T-helper 22 cell (primary cell): ENCODE results near the gene PLXDC2.
"Not testable (repeated sequence)": the region's sequence is repeated elsewhere in the genome, so short reads cannot be mapped to it uniquely, and the experiment has no call there.

Experiments
- DNase-seq: peaks from one replicate; pipeline ENCODE4 v3.0.0-alpha.2; 2020; ENCODE audit warnings: low read depth

The PLXDC2 gene

GRCh38 chr10:19979628-19980027, 163.4 kb downstream of the PLXDC2 start:
- no peak for DNase-seq

- DNase-seq = no peak
Observed at GRCh38 chr10:19983880-19984565, 167.8 kb downstream of the PLXDC2 start.

- DNase-seq = no peak
Observed at GRCh38 chr10:19985745-19986144, 169.5 kb downstream of the PLXDC2 start.

- no peak for DNase-seq
Observed at GRCh38 chr10:19986591-19986990, 170.4 kb downstream of the PLXDC2 start.

- no peak for DNase-seq
Observed at GRCh38 chr10:19987931-19988330, 171.7 kb downstream of the PLXDC2 start.

- DNase-seq = no peak
Observed at GRCh38 chr10:19993714-19994315, 177.6 kb downstream of the PLXDC2 start.

GRCh38 chr10:19998482-19998881, 182.2 kb downstream of the PLXDC2 start:
- DNase-seq = no peak

- no peak for DNase-seq
Observed at GRCh38 chr10:19999431-19999830, 183.2 kb downstream of the PLXDC2 start.

- DNase-seq = not testable (repeated sequence)
Observed at GRCh38 chr10:20002026-20002425, 185.8 kb downstream of the PLXDC2 start.

GRCh38 chr10:20002657-20003056, 186.4 kb downstream of the PLXDC2 start:
- DNase-seq = no peak

- DNase-seq = no peak
Observed at GRCh38 chr10:20004087-20004523, 187.9 kb downstream of the PLXDC2 start.

- no peak for DNase-seq
Observed at GRCh38 chr10:20005638-20006037, 189.4 kb downstream of the PLXDC2 start.

- no peak for DNase-seq
Observed at GRCh38 chr10:20006169-20006870, 190.1 kb downstream of the PLXDC2 start.

GRCh38 chr10:20007426-20007825, 191.2 kb downstream of the PLXDC2 start:
- DNase-seq = no peak

GRCh38 chr10:20013991-20014750, 197.9 kb downstream of the PLXDC2 start:
- no peak for DNase-seq

GRCh38 chr10:20017961-20018360, 201.7 kb downstream of the PLXDC2 start:
- DNase-seq = no peak

GRCh38 chr10:20020677-20021076, 204.4 kb downstream of the PLXDC2 start:
- DNase-seq = no peak

GRCh38 chr10:20029523-20029922, 213.3 kb downstream of the PLXDC2 start:
- DNase-seq = no peak

- DNase-seq = no peak
Observed at GRCh38 chr10:20033476-20033875, 217.2 kb downstream of the PLXDC2 start.

GRCh38 chr10:20034732-20035131, 218.5 kb downstream of the PLXDC2 start:
- DNase-seq = no peak

- DNase-seq = no peak
Observed at GRCh38 chr10:20040012-20040411, 223.8 kb downstream of the PLXDC2 start.

- DNase-seq = no peak
Observed at GRCh38 chr10:20041931-20042330, 225.7 kb downstream of the PLXDC2 start.
